IMR-90 (cell line): ENCODE results near the gene FAAP20.

Experiments used
- MAFK ChIP-seq: IDR thresholded peaks from 2 replicates; pipeline ENCODE4 v1.6.1; 2012; ENCODE audit warnings: low read depth, low read length, improper control_type of control experiment
- MXI1 ChIP-seq: IDR thresholded peaks from 2 replicates; pipeline ENCODE4 v1.6.1; 2012; ENCODE audit warnings: low read depth, mild to moderate bottlenecking, low read length, moderate library complexity, borderline replicate concordance
- POLR2A ChIP-seq: IDR thresholded peaks from 2 replicates; pipeline ENCODE4 v1.6.1; 2012; ENCODE audit warnings: mild to moderate bottlenecking, low read depth, low read length
- RAD21 ChIP-seq: IDR thresholded peaks from 2 replicates; pipeline ENCODE4 v1.6.1; 2012; ENCODE audit warnings: low read length, improper control_type of control experiment
- SMC3 ChIP-seq: fragments of 150-350 bp; IDR thresholded peaks from 2 replicates; pipeline ENCODE4 v1.6.1; 2016; ENCODE audit warnings: low read depth, mild to moderate bottlenecking, antibody characterized with exemption, low read length, moderate library complexity
- TF ChIP-seq, protein P1 (sequence below): conservative IDR thresholded peaks from 2 replicates; pipeline ENCODE4 v1.5.1; 2012; ENCODE audit warnings: mild to moderate bottlenecking, low read depth, low read length, improper control_type of control experiment

DNA sequence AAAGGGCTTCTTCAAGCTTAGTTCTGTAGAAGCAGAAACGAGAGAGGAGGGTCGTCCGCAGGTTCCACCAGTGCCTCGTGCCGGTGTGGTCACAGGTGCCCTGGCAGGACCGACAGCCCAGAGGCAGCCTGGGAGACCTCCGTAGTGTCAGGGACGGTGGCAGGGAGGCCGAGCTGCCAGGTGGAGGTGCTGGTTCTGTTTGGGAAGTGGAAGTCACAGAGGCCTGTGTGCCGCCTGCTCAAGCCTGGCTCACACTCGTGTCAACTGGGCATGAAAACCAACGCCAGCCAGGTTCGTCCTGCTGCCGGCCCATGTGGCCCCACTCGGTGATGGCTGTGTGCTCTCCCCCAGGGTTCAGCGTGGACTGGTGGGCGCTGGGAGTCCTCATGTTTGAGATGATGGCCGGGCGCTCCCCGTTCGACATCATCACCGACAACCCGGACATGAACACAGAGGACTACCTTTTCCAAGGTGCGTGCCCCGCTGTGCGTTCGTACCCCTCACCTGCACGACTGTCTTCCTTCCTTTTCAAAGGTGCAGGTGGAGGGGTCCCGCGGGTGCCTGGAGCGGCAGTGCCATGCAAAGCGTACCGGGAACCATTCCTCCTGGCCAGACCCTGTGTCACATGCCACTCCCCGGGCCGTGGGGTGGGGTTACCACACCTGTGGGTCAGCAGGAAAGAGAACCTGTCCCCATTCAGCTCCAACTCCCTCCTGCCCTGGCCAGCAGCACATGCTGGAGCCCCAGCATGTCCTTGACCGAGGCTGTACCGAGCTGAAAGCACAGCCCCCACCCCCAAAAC lies 20.8 kb downstream of the FAAP20 start:
- TF ChIP-seq, protein P1, sequence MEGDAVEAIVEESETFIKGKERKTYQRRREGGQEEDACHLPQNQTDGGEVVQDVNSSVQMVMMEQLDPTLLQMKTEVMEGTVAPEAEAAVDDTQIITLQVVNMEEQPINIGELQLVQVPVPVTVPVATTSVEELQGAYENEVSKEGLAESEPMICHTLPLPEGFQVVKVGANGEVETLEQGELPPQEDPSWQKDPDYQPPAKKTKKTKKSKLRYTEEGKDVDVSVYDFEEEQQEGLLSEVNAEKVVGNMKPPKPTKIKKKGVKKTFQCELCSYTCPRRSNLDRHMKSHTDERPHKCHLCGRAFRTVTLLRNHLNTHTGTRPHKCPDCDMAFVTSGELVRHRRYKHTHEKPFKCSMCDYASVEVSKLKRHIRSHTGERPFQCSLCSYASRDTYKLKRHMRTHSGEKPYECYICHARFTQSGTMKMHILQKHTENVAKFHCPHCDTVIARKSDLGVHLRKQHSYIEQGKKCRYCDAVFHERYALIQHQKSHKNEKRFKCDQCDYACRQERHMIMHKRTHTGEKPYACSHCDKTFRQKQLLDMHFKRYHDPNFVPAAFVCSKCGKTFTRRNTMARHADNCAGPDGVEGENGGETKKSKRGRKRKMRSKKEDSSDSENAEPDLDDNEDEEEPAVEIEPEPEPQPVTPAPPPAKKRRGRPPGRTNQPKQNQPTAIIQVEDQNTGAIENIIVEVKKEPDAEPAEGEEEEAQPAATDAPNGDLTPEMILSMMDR = no peak
- TF ChIP-seq POLR2A (no peak), MAFK (no peak), RAD21 (no peak), MXI1 (no peak), SMC3 (no peak)
